ENCODE data around the gene DNAJB1. TPM values are rescaled to one million over a fixed set of nuclear protein-coding genes. Genes with fewer than 3 reads are reported as not detected.

Gene DNAJB1
- total and polyA plus RNA-seq, 2 of the 13 experiments (the other 11 are each of a cell fraction or from before 2014, with no cell fraction given) = 87.5 to 97.3 TPM

GRCh38 chr19:14517840-14518505, at the start of gene DNAJB1 (continued):
- no peak for TF ChIP-seq ZNF512B (CRISPR knock-in tag; IDR thresholded peaks at IDR 0.05; ENCODE audit: borderline replicate concordance)
- no peak for TF ChIP-seq ZNF740 (CRISPR knock-in tag; IDR thresholded peaks at IDR 0.05)
- TF ChIP-seq ELF1 (CRISPR knock-in tag; IDR thresholded peaks at IDR 0.05) = no peak
- TF ChIP-seq EP300 (IDR thresholded peaks at IDR 0.05; ENCODE audit: low read depth in 2 of 2, low read length in 2 of 2) = no peak
- peak; percentile 60 for TF ChIP-seq EP300 (CRISPR knock-in tag; IDR thresholded peaks at IDR 0.05; ENCODE audit: borderline replicate concordance)
- peak; percentile 86 for TF ChIP-seq ARID4A (CRISPR knock-in tag; IDR thresholded peaks at IDR 0.05; ENCODE audit: borderline replicate concordance)
- no peak for TF ChIP-seq ZMAT3 (CRISPR knock-in tag; conservative IDR thresholded peaks at IDR 0.05)
- no peak for TF ChIP-seq MIER3 (CRISPR knock-in tag; IDR thresholded peaks at IDR 0.05; ENCODE audit: borderline replicate concordance)
- no peak for TF ChIP-seq THAP9 (CRISPR knock-in tag; IDR thresholded peaks at IDR 0.05; ENCODE audit: borderline replicate concordance)
- 0 out of 2 replicates have a peak, but pooled peaks have one; percentile 39 for TF ChIP-seq ZNF577 (CRISPR knock-in tag; IDR thresholded peaks at IDR 0.05; ENCODE audit: borderline replicate concordance, low read depth)
- peak; percentile 86 for TF ChIP-seq ZNF563 (CRISPR knock-in tag; IDR thresholded peaks at IDR 0.05)
- no peak; the same call in 1 of the 2 replicates for TF ChIP-seq ZNF749 (CRISPR knock-in tag; IDR thresholded peaks at IDR 0.05; ENCODE audit: borderline replicate concordance)
- peak; percentile 11; the same call in 1 of the 2 replicates for TF ChIP-seq SIX4 (CRISPR knock-in tag; IDR thresholded peaks at IDR 0.05)
- TF ChIP-seq TMF1 (CRISPR knock-in tag; IDR thresholded peaks at IDR 0.05; ENCODE audit: low read depth) = no peak
- no peak for TF ChIP-seq ZNF337 (CRISPR knock-in tag; IDR thresholded peaks at IDR 0.05; ENCODE audit: borderline replicate concordance, low read depth)
- peak; percentile 30; the same call in 1 of the 2 replicates for TF ChIP-seq ZNF768 (CRISPR knock-in tag; IDR thresholded peaks at IDR 0.05)
- 0 out of 2 replicates have a peak, but pooled peaks have one; percentile 20 for TF ChIP-seq YEATS2 (CRISPR knock-in tag; IDR thresholded peaks at IDR 0.05; ENCODE audit: borderline replicate concordance)
- no peak for TF ChIP-seq ZFP62 (CRISPR knock-in tag; IDR thresholded peaks at IDR 0.05)
- TF ChIP-seq ZC3H13 (CRISPR knock-in tag; IDR thresholded peaks at IDR 0.05) = no peak
